Testis (tissue), 2 donors: ENCODE measurements around the gene SOAT2.

Experiments used
- POLR2A ChIP-seq: fragments of 450-650 bp; IDR thresholded peaks from one replicate; pipeline ENCODE4 v1.6.1; 2017; ENCODE audit warnings: antibody characterized with exemption, mild to moderate bottlenecking, moderate library complexity
- TF ChIP-seq, protein P1 (sequence below), 3 experiments: fragments of 450-650 bp in 2 of 3; fragments of 200-600 bp in 1 of 3; sonication (generic) in 1 of 3; IDR thresholded peaks; one replicate each; pipeline ENCODE4 v1.5.1; 2016 to 2019; ENCODE audit warnings: antibody characterized with exemption in 3 of 3, mild to moderate bottlenecking in 2 of 3, moderate library complexity in 1 of 3

DNA sequence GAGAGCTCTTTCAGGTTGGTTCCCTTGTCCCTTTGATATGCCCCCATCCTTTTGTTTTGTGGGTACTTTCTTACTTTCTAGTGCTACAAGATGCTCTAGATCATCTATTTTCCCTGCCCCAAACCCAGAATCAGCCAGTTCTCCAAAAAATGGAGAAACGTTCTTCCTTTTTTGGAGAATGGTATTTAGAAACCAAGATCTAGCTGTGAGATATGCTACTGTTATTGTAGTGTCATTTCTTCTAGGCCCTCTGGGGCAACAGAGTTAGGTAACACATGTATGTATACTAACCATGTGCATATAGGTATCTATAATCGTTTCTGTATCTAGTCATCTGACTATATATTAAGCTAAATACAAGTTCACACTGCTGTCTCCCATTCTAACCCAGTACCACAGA, 12.7 kb upstream of the SOAT2 start:
- TF ChIP-seq, protein P1, sequence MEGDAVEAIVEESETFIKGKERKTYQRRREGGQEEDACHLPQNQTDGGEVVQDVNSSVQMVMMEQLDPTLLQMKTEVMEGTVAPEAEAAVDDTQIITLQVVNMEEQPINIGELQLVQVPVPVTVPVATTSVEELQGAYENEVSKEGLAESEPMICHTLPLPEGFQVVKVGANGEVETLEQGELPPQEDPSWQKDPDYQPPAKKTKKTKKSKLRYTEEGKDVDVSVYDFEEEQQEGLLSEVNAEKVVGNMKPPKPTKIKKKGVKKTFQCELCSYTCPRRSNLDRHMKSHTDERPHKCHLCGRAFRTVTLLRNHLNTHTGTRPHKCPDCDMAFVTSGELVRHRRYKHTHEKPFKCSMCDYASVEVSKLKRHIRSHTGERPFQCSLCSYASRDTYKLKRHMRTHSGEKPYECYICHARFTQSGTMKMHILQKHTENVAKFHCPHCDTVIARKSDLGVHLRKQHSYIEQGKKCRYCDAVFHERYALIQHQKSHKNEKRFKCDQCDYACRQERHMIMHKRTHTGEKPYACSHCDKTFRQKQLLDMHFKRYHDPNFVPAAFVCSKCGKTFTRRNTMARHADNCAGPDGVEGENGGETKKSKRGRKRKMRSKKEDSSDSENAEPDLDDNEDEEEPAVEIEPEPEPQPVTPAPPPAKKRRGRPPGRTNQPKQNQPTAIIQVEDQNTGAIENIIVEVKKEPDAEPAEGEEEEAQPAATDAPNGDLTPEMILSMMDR (IDR thresholded peaks at IDR 0.05) = no peak
- TF ChIP-seq POLR2A = no peak
